GM12878 (cell line): Measurements from ENCODE around the gene LGALS1. TPM values are rescaled to one million over a fixed set of nuclear protein-coding genes. Genes with fewer than 3 reads are reported as not detected.

Experiments used
- BACH1 ChIP-seq: fragments of 450-650 bp; IDR thresholded peaks from 2 replicates; pipeline ENCODE4 v1.6.1; 2017; ENCODE audit warnings: mild to moderate bottlenecking, borderline replicate concordance
- BRCA1 ChIP-seq: IDR thresholded peaks from 2 replicates; pipeline ENCODE4 v1.6.1; 2011; ENCODE audit warnings: low read depth, low read length, improper control_type of control experiment
- CHD1 ChIP-seq: IDR thresholded peaks from 2 replicates; pipeline ENCODE4 v1.6.1; 2012; ENCODE audit warnings: low read depth, low read length, improper control_type of control experiment
- CREB1 ChIP-seq: IDR thresholded peaks from 2 replicates; pipeline ENCODE4 v1.6.1; 2012; ENCODE audit warnings: low read depth, mild to moderate bottlenecking, inconsistent platforms
- CREM ChIP-seq: IDR thresholded peaks from 2 replicates; pipeline ENCODE4 v1.6.1; 2014; ENCODE audit warnings: antibody characterized with exemption, low read depth
- CTCF ChIP-seq, 3 experiments: IDR thresholded peaks in 2 of 3; conservative IDR thresholded peaks in 1 of 3; 2 replicates each; pipeline ENCODE4 v1.5.1; 2011; ENCODE audit warnings: low read depth in 3 of 3, low read length in 3 of 3, mild to moderate bottlenecking in 3 of 3, control low read depth in 2 of 3, moderate library complexity in 2 of 3, inconsistent platforms in 1 of 3, mixed read lengths in 1 of 3; ENCODE audit not compliant: control insufficient read depth in 2 of 3, insufficient read depth in 1 of 3; ENCODE audit errors: extremely low read depth in 1 of 3
- E2F4 ChIP-seq: IDR thresholded peaks from 2 replicates; pipeline ENCODE4 v1.6.1; 2012; ENCODE audit warnings: low read depth, low read length, improper control_type of control experiment
- E2F8 ChIP-seq: fragments of 450-650 bp; IDR thresholded peaks from 2 replicates; pipeline ENCODE4 v1.6.1; 2018; ENCODE audit warnings: mild to moderate bottlenecking, low read depth, moderate library complexity; ENCODE audit not compliant: partially characterized antibody
- ESRRA ChIP-seq: IDR thresholded peaks from 2 replicates; pipeline ENCODE4 v1.6.1; 2012; ENCODE audit warnings: mild to moderate bottlenecking, low read length, improper control_type of control experiment
- FOXK2 ChIP-seq: fragments of 450-650 bp; IDR thresholded peaks from 2 replicates; pipeline ENCODE4 v1.6.1; 2017; ENCODE audit warnings: mild to moderate bottlenecking, moderate library complexity
- HDAC6 ChIP-seq: fragments of 200-600 bp; sonication (generic); IDR thresholded peaks from one replicate; pipeline ENCODE4 v1.8.0; 2017; ENCODE audit warnings: antibody characterized with exemption; ENCODE audit not compliant: unreplicated experiment
- MAX ChIP-seq: IDR thresholded peaks from 2 replicates; pipeline ENCODE4 v1.6.1; 2012; ENCODE audit warnings: low read depth, low read length, improper control_type of control experiment
- MYC ChIP-seq: IDR thresholded peaks from 2 replicates; pipeline ENCODE4 v1.6.1; 2011; ENCODE audit warnings: mild to moderate bottlenecking, low read length, moderate library complexity, inconsistent platforms; ENCODE audit not compliant: insufficient read depth, insufficient replicate concordance, insufficient read length, severe bottlenecking
- PAX8 ChIP-seq: fragments of 450-650 bp; IDR thresholded peaks from 2 replicates; pipeline ENCODE4 v1.6.1; 2017; ENCODE audit warnings: mild to moderate bottlenecking, moderate library complexity
- PBX3 ChIP-seq: IDR thresholded peaks from 2 replicates; pipeline ENCODE4 v1.6.1; 2011; ENCODE audit warnings: mild to moderate bottlenecking, low read depth, low read length, moderate library complexity; ENCODE audit not compliant: insufficient replicate concordance
- PML ChIP-seq: IDR thresholded peaks from 2 replicates; pipeline ENCODE4 v1.6.1; 2012; ENCODE audit warnings: low read length, inconsistent platforms
- POLR2AphosphoS5 ChIP-seq: IDR thresholded peaks from 2 replicates; pipeline ENCODE4 v1.6.1; 2011; ENCODE audit warnings: mild to moderate bottlenecking, low read length, inconsistent platforms
- SIN3A ChIP-seq: IDR thresholded peaks from 2 replicates; pipeline ENCODE4 v1.6.1; 2012; ENCODE audit warnings: low read depth, low read length, improper control_type of control experiment
- SRF ChIP-seq, 2 experiments: IDR thresholded peaks; 2 replicates each; pipeline ENCODE4 v1.6.1; 2011; ENCODE audit warnings: low read depth in 2 of 2, low read length in 2 of 2, mild to moderate bottlenecking in 1 of 2, moderate library complexity in 1 of 2
- STAT1 ChIP-seq: fragments of 450-650 bp; conservative IDR thresholded peaks from 2 replicates; pipeline ENCODE4 v1.6.1; 2014; ENCODE audit warnings: antibody characterized with exemption, mild to moderate bottlenecking
- STAT3 ChIP-seq: IDR thresholded peaks from 2 replicates; pipeline ENCODE4 v1.6.1; 2011; ENCODE audit warnings: low read depth, low read length, improper control_type of control experiment
- TAF1 ChIP-seq: IDR thresholded peaks from 2 replicates; pipeline ENCODE4 v1.6.1; 2011; ENCODE audit warnings: mild to moderate bottlenecking, low read depth, low read length, borderline replicate concordance
- TARDBP ChIP-seq: IDR thresholded peaks from 2 replicates; pipeline ENCODE4 v1.6.1; 2016; ENCODE audit warnings: borderline replicate concordance
- ZNF24 ChIP-seq: fragments of 450-650 bp; IDR thresholded peaks from 2 replicates; pipeline ENCODE4 v1.6.1; 2017; ENCODE audit warnings: antibody characterized with exemption, mild to moderate bottlenecking
- polyA plus RNA-seq, 11 experiments: library from polyadenylated mRNA; depleted of rRNA in 4 of 11; unstranded in 6 of 11; stranded (reverse) in 5 of 11; fragments of >200 nt; fragmentation: Nextera tagmentation in 4 of 11; fragmentation: Illumina TruSeq in 1 of 11; extraction: Ambion mirVana in 4 of 11; extraction: Trizol in 1 of 11; gene quantifications; 1 replicate in 1 of 11; 2 replicates in 10 of 11; pipeline versions ENCODE4 v1.2.1 to v1.2.3, GENCODE V29; 2011 to 2016; ENCODE audit warnings: inconsistent platforms in 2 of 11, missing spikeins in 2 of 11, low read depth in 1 of 11
- total RNA-seq, 4 experiments: library from RNA; depleted of rRNA in 3 of 4; stranded (reverse); fragments of >200 nt in 3 of 4; fragmentation: Illumina TruSeq in 1 of 4; extraction: Trizol in 1 of 4; gene quantifications; 2 replicates each; pipeline versions ENCODE4 v1.2.1 to v1.2.3, GENCODE V29; 2013 to 2021

Gene LGALS1
- total and polyA plus RNA-seq, 10 of the 15 experiments (the other 5 are each of a cell fraction or from before 2014, with no cell fraction given) = 312 to 1,889 (median 706) TPM

- TF ChIP-seq FOXK2 (no peak), TARDBP (peak; percentile 58; the same call in 1 of the 2 replicates), BRCA1 (no peak), MAX (peak; percentile 38; the same call in 1 of the 2 replicates), SRF (IDR thresholded peaks at IDR 0.05; ENCODE audit: low read depth in 2 of 2, low read length in 2 of 2) (peak; percentile 50 to 78; a peak in 2 of 4 replicates), TAF1 (peak; percentile 69; the same call in 1 of the 2 replicates), HDAC6 (no peak), BACH1 (peak; percentile 85; the same call in 1 of the 2 replicates), SIN3A (no peak), MYC (no peak), PAX8 (no peak), PBX3 (no peak), PML (no peak), E2F4 (no peak), STAT3 (no peak), CREM (peak; percentile 72; the same call in 1 of the 2 replicates), STAT1 (0 out of 2 replicates have a peak, but pooled peaks have one; percentile 29), ESRRA (no peak), CTCF (IDR thresholded peaks at IDR 0.05 in 2 of 3, conservative IDR thresholded peaks at IDR 0.05 in 1 of 3; ENCODE audit: control insufficient read depth in 2 of 3, extremely low read depth in 1 of 3, insufficient read depth in 1 of 3, low read depth in 3 of 3, low read length in 3 of 3) (peak in 1 of 3 experiments; percentile 18; a peak in 3 of 6 replicates), POLR2AphosphoS5 (peak; percentile 50), CHD1 (0 out of 2 replicates have a peak, but pooled peaks have one; percentile 27), E2F8 (no peak), CREB1 (no peak), ZNF24 (no peak)
Observed at GRCh38 chr22:37633625-37634416, 41.6 kb upstream of the LGALS1 start (continued).
